Stomach (tissue), 4 donors: ENCODE data around the gene CXCL8.

Experiments used
- POLR2A ChIP-seq, 4 donors: fragments of 450-650 bp; IDR thresholded peaks; one replicate each; pipeline ENCODE4 v1.6.1; 2016; ENCODE audit warnings: antibody characterized with exemption in 4 of 4, control low read depth in 2 of 4, mild to moderate bottlenecking in 1 of 4, moderate library complexity in 1 of 4
- POLR2AphosphoS5 ChIP-seq, 3 donors: sonication (generic); formaldehyde crosslinking; IDR thresholded peaks; one replicate each; pipeline ENCODE4 v1.6.1; 2016; ENCODE audit warnings: antibody characterized with exemption in 3 of 3

- TF ChIP-seq POLR2AphosphoS5 (IDR thresholded peaks at IDR 0.05) (no peak), POLR2A (IDR thresholded peaks at IDR 0.05) (no peak)
These were observed 10.1 kb upstream of the CXCL8 start for GRCh38 chr4:73730292-73730691.
